NCI-H69 (cell line): ENCODE measurements around the gene ENO1.
A peak's percentile ranks its signal among the peaks of the same experiment; 100 is the strongest.
"Not testable (repeated sequence)": the region's sequence is repeated elsewhere in the genome, so short reads cannot be mapped to it uniquely, and the experiment has no call there.

Experiments
- DNase-seq: peaks from one replicate; lab custom pipeline; 2025; lab: John Stamatoyannopoulos, UW

ENO1 gene

GRCh38 chr1:8845104-8846097 lies 33.1 kb downstream of the ENO1 start:
- DNase-seq: peak; percentile 11

GRCh38 chr1:8844501-8845006 lies 33.9 kb downstream of the ENO1 start:
- peak; percentile 88 for DNase-seq

- DNase-seq: no peak
Measured at GRCh38 chr1:8841395-8841794, 37.1 kb downstream of the ENO1 start.

GRCh38 chr1:8839990-8840389 lies 38.5 kb downstream of the ENO1 start:
- no peak for DNase-seq

- DNase-seq: peak; percentile 13
Measured at GRCh38 chr1:8835941-8836643, 42.4 kb downstream of the ENO1 start.

- DNase-seq: no peak
Measured at GRCh38 chr1:8831340-8831739, 47.1 kb downstream of the ENO1 start.

GRCh38 chr1:8830732-8831131 lies 47.8 kb downstream of the ENO1 start:
- not testable (repeated sequence) for DNase-seq

GRCh38 chr1:8825985-8826481 lies 52.5 kb downstream of the ENO1 start:
- no peak for DNase-seq

GRCh38 chr1:8823295-8823664 lies 55.2 kb downstream of the ENO1 start:
- DNase-seq: no peak

GRCh38 chr1:8822373-8823294 lies 55.9 kb downstream of the ENO1 start:
- DNase-seq: peak; percentile 95

- DNase-seq: no peak
Measured at GRCh38 chr1:8821084-8821483, 57.4 kb downstream of the ENO1 start.

- DNase-seq: not testable (repeated sequence)
Measured at GRCh38 chr1:8818789-8819188, 59.7 kb downstream of the ENO1 start.

GRCh38 chr1:8818325-8818775 lies 60.1 kb downstream of the ENO1 start:
- peak; percentile 69 for DNase-seq

GRCh38 chr1:8817412-8818324 lies 60.8 kb downstream of the ENO1 start, which contains the start of gene RERE:
TSS of gene RERE (minus strand) at chr1:8817640.
- peak; percentile 94 for DNase-seq

GRCh38 chr1:8816831-8817411 lies 61.6 kb downstream of the ENO1 start:
- peak; percentile 51 for DNase-seq

- peak; percentile 36 for DNase-seq
Measured at GRCh38 chr1:8816264-8816663, 62.2 kb downstream of the ENO1 start.

GRCh38 chr1:8815582-8816151 lies 62.8 kb downstream of the ENO1 start:
- peak; percentile 60 for DNase-seq

GRCh38 chr1:8814865-8815264 lies 63.6 kb downstream of the ENO1 start:
- peak; percentile 74 for DNase-seq

GRCh38 chr1:8813991-8814390 lies 64.5 kb downstream of the ENO1 start:
- no peak for DNase-seq
